HepG2 (cell line): ENCODE data around the gene TGM1. TPM values are rescaled to one million over a fixed set of nuclear protein-coding genes. Genes with fewer than 3 reads are reported as not detected.

Experiments
- CBFB ChIP-seq: sonication (generic); formaldehyde crosslinking; IDR thresholded peaks from 2 replicates; pipeline ENCODE4 v1.4.0; 2020; ENCODE audit warnings: missing genetic modification reagents
- CHD2 ChIP-seq: IDR thresholded peaks from 2 replicates; pipeline ENCODE4 v1.6.1; 2011; ENCODE audit warnings: low read depth, low read length, improper control_type of control experiment
- CREB1 ChIP-seq, 2 experiments: fragments of 450-650 bp in 1 of 2; IDR thresholded peaks; 2 replicates each; pipeline ENCODE4 v1.6.1; 2016 to 2017; ENCODE audit warnings: control low read depth in 1 of 2, mild to moderate bottlenecking in 1 of 2, missing compliant biosample characterization in 1 of 2, missing genetic modification characterization in 1 of 2
- FOXO4 ChIP-seq: sonication (generic); formaldehyde crosslinking; conservative IDR thresholded peaks from 2 replicates; pipeline ENCODE4 v1.8.1; 2023; ENCODE audit warnings: missing genetic modification reagents
- FOXP4 ChIP-seq: sonication (generic); formaldehyde crosslinking; IDR thresholded peaks from 2 replicates; pipeline ENCODE4 v1.4.0; 2020; ENCODE audit warnings: missing genetic modification reagents
- KLF13 ChIP-seq: sonication (generic); formaldehyde crosslinking; IDR thresholded peaks from 2 replicates; pipeline ENCODE4 v1.4.0; 2020; ENCODE audit warnings: mild to moderate bottlenecking, missing genetic modification reagents
- KLF15 ChIP-seq: sonication (generic); formaldehyde crosslinking; IDR thresholded peaks from 2 replicates; pipeline ENCODE4 v1.8.1; 2023; ENCODE audit warnings: borderline replicate concordance, mild to moderate bottlenecking, inconsistent platforms, missing genetic modification reagents, mixed read lengths
- MED1 ChIP-seq: sonication (generic); formaldehyde crosslinking; IDR thresholded peaks from 2 replicates; pipeline ENCODE4 v1.4.0; 2020; ENCODE audit warnings: missing genetic modification reagents
- SRF ChIP-seq: IDR thresholded peaks from 2 replicates; pipeline ENCODE4 v1.6.1; 2011; ENCODE audit warnings: mild to moderate bottlenecking, low read depth, low read length, moderate library complexity
- TOPORS ChIP-seq: sonication (generic); formaldehyde crosslinking; IDR thresholded peaks from 2 replicates; pipeline ENCODE4 v1.8.0; 2023; ENCODE audit warnings: mild to moderate bottlenecking, missing genetic modification reagents
- ZBTB1 ChIP-seq: sonication (generic); formaldehyde crosslinking; IDR thresholded peaks from 2 replicates; pipeline ENCODE4 v1.4.0; 2020; ENCODE audit warnings: missing genetic modification reagents, borderline replicate concordance
- ZFP82 ChIP-seq: sonication (generic); formaldehyde crosslinking; IDR thresholded peaks from 2 replicates; pipeline ENCODE4 v1.5.1; 2020; ENCODE audit warnings: mild to moderate bottlenecking, missing genetic modification reagents, borderline replicate concordance
- ZHX1 ChIP-seq: sonication (generic); formaldehyde crosslinking; IDR thresholded peaks from 2 replicates; pipeline ENCODE4 v1.8.1; 2022; ENCODE audit warnings: low read depth, mild to moderate bottlenecking, missing genetic modification reagents
- ZMYM4 ChIP-seq: sonication (generic); formaldehyde crosslinking; IDR thresholded peaks from 2 replicates; pipeline ENCODE4 v1.8.1; 2023; ENCODE audit warnings: mild to moderate bottlenecking, missing genetic modification reagents
- ZNF12 ChIP-seq: sonication (generic); formaldehyde crosslinking; IDR thresholded peaks from 2 replicates; pipeline ENCODE4 v1.5.0; 2020; ENCODE audit warnings: missing genetic modification reagents
- ZNF205 ChIP-seq: IDR thresholded peaks from 2 replicates; pipeline ENCODE4 v1.6.1; 2018; ENCODE audit warnings: missing biosample characterization, missing genetic modification reagents
- ZNF235 ChIP-seq: sonication (generic); formaldehyde crosslinking; IDR thresholded peaks from 2 replicates; pipeline ENCODE4 v1.8.1; 2023; ENCODE audit warnings: mild to moderate bottlenecking, missing genetic modification reagents, borderline replicate concordance
- ZNF589 ChIP-seq: sonication (generic); formaldehyde crosslinking; conservative IDR thresholded peaks from 2 replicates; pipeline ENCODE4 v1.8.0; 2022; ENCODE audit warnings: mild to moderate bottlenecking, moderate library complexity, missing genetic modification reagents
- ZNF597 ChIP-seq: sonication (generic); formaldehyde crosslinking; IDR thresholded peaks from 2 replicates; pipeline ENCODE4 v1.5.0; 2020; ENCODE audit warnings: missing genetic modification reagents
- ZNF619 ChIP-seq: sonication (generic); formaldehyde crosslinking; IDR thresholded peaks from 2 replicates; pipeline ENCODE4 v1.4.0; 2020; ENCODE audit warnings: mild to moderate bottlenecking, missing genetic modification reagents
- ZNF75D ChIP-seq: sonication (generic); formaldehyde crosslinking; IDR thresholded peaks from 2 replicates; pipeline ENCODE4 v1.8.1; 2023; ENCODE audit warnings: missing genetic modification reagents, mild to moderate bottlenecking, borderline replicate concordance
- polyA plus RNA-seq, 8 experiments: library from polyadenylated mRNA; depleted of rRNA in 3 of 8; stranded (reverse) in 7 of 8; unstranded in 1 of 8; fragments of >200 nt; fragmentation: Illumina TruSeq in 4 of 8; extraction: Trizol in 4 of 8; gene quantifications; 2 replicates each; pipeline versions ENCODE4 v1.2.1 to v1.2.3, GENCODE V29; 2011 to 2016; ENCODE audit warnings: low read depth in 4 of 8, missing spikeins in 1 of 8, mixed read lengths in 1 of 8; ENCODE audit not compliant: insufficient read depth in 1 of 8
- total RNA-seq, 5 experiments: library from RNA; depleted of rRNA; stranded (reverse); fragments of >200 nt; fragmentation: Illumina TruSeq; extraction: Trizol; gene quantifications; 2 replicates each; pipeline ENCODE4 v1.2.3, GENCODE V29; 2016; ENCODE audit warnings: low read depth in 1 of 5

TGM1 gene
- total and polyA plus RNA-seq, 2 of the 13 experiments (the other 11 are each of a cell fraction or from before 2014, with no cell fraction given) = 3.2 to 10.6 TPM

- TF ChIP-seq ZNF589 (CRISPR knock-in tag) = peak; percentile 98
- TF ChIP-seq ZNF75D = no peak
- TF ChIP-seq ZHX1 (CRISPR knock-in tag) = peak; percentile 99
- 0 out of 2 replicates have a peak, but pooled peaks have one; percentile 46 for TF ChIP-seq ZBTB1
- peak; percentile 98 for TF ChIP-seq ZNF205 (CRISPR knock-in tag)
- TF ChIP-seq ZNF597 (CRISPR knock-in tag) = no peak
- TF ChIP-seq ZNF619 (CRISPR knock-in tag) = peak; percentile 100
- peak; percentile 54 for TF ChIP-seq CHD2
- TF ChIP-seq MED1 (CRISPR knock-in tag) = peak; percentile 95
- TF ChIP-seq CBFB (CRISPR knock-in tag) = peak; percentile 97
- TF ChIP-seq ZNF235 = peak; percentile 85
- TF ChIP-seq CREB1 (IDR thresholded peaks at IDR 0.05) = peak; percentile 95
- TF ChIP-seq CREB1 (CRISPR knock-in tag; IDR thresholded peaks at IDR 0.05) = no peak
- no peak for TF ChIP-seq FOXO4 (CRISPR knock-in tag)
- TF ChIP-seq ZMYM4 (CRISPR knock-in tag) = peak; percentile 99
- TF ChIP-seq KLF13 (CRISPR knock-in tag) = no peak; the same call in 1 of the 2 replicates
- TF ChIP-seq FOXP4 = peak; percentile 90
- peak; percentile 91 for TF ChIP-seq ZNF12 (CRISPR knock-in tag)
- TF ChIP-seq SRF = peak; percentile 13; the same call in 1 of the 2 replicates
- peak; percentile 98 for TF ChIP-seq TOPORS (CRISPR knock-in tag)
- no peak for TF ChIP-seq ZFP82 (CRISPR knock-in tag)
- TF ChIP-seq KLF15 = peak; percentile 54; the same call in 1 of the 2 replicates
Measured at GRCh38 chr14:24215495-24216344, 47.3 kb downstream of the TGM1 start, which contains the start of gene MDP1 (continued).
